GM18951 (cell line): Measurements from ENCODE around the gene SYT7.

Experiments
- POLR2A ChIP-seq: IDR thresholded peaks from 4 replicates; pipeline ENCODE4 v1.6.1; 2011; ENCODE audit warnings: mild to moderate bottlenecking; ENCODE audit not compliant: insufficient read length, insufficient read depth; ENCODE audit errors: extremely low read depth
- in situ Hi-C: fragments of 300-500 bp; cut with MboI; formaldehyde crosslinking; loops from one replicate; pipeline ENCODE4 v1.12.0; 2022; ENCODE audit warnings: low sequenced_read_pairs, mixed read lengths, inconsistent platforms; ENCODE audit not compliant: unreplicated experiment

Gene SYT7

GRCh38 chr11:61556621-61557020 is 24.3 kb downstream of the SYT7 start:
- in situ Hi-C loops, result no loop called here

GRCh38 chr11:61555978-61556377 is 24.9 kb downstream of the SYT7 start:
- in situ Hi-C loops, result no loop called here
- TF ChIP-seq POLR2A, result no peak

More at GRCh38 chr11:61556621-61557020, 24.3 kb downstream of the SYT7 start:
- TF ChIP-seq POLR2A, result no peak

- TF ChIP-seq POLR2A, result no peak
- in situ Hi-C loops, result no loop called here
Measured at GRCh38 chr11:61555051-61555969, 25.6 kb downstream of the SYT7 start.

- in situ Hi-C loops, result no loop called here
- no peak for TF ChIP-seq POLR2A
Measured at GRCh38 chr11:61554172-61554988, 26.5 kb downstream of the SYT7 start.

GRCh38 chr11:61553373-61554171 is 27.3 kb downstream of the SYT7 start:
- TF ChIP-seq POLR2A, result no peak
- in situ Hi-C loops, result no loop called here

- in situ Hi-C loops, result no loop called here
- TF ChIP-seq POLR2A, result no peak
Measured at GRCh38 chr11:61552108-61552635, 28.7 kb downstream of the SYT7 start.

GRCh38 chr11:61551634-61552033 is 29.2 kb downstream of the SYT7 start:
- in situ Hi-C loops, result no loop called here
- TF ChIP-seq POLR2A, result no peak

- TF ChIP-seq POLR2A, result no peak
- in situ Hi-C loops, result no loop called here
Measured at GRCh38 chr11:61550665-61551227, 30.1 kb downstream of the SYT7 start.

- no peak for TF ChIP-seq POLR2A
- in situ Hi-C loops, result no loop called here
Measured at GRCh38 chr11:61549662-61550568, 31.0 kb downstream of the SYT7 start.

GRCh38 chr11:61549177-61549576 is 31.7 kb downstream of the SYT7 start:
- TF ChIP-seq POLR2A, result no peak
- in situ Hi-C loops, result no loop called here

GRCh38 chr11:61547246-61547645 is 33.6 kb downstream of the SYT7 start:
- in situ Hi-C loops, result no loop called here

More at GRCh38 chr11:61547246-61547645, 33.6 kb downstream of the SYT7 start:
- TF ChIP-seq POLR2A, result no peak
